Activated CD8-positive, alpha-beta T cell treated with anti-CD3 and anti-CD28 coated beads, Interleukin-2, amount 10 ng/mL, durations not matched to agents 7 days and 5 days (primary cell): ENCODE results near the gene TYW1B. TPM values are rescaled to one million over a fixed set of nuclear protein-coding genes. Genes with fewer than 3 reads are reported as not detected.
"Not testable (repeated sequence)": the region's sequence is repeated elsewhere in the genome, so short reads cannot be mapped to it uniquely, and the experiment has no call there.

Source experiments
- ATAC-seq: fragments of 150-1000 bp; cut with Tn5 transposase; one replicate; pipeline ENCODE4 v1.10.0; 2021; ENCODE audit warnings: moderate library complexity
- CTCF ChIA-PET: fragments of 350-600 bp; sonication (Branson Sonifier 250); formaldehyde crosslinking; loops from one replicate; lab custom pipeline; 2021; ENCODE audit warnings: antibody characterized with exemption; lab: Charles Lee
- POLR2A ChIA-PET: fragments of 350-600 bp; sonication (Branson Sonifier 250); formaldehyde crosslinking; loops from one replicate; lab custom pipeline; 2021; ENCODE audit warnings: antibody characterized with exemption; lab: Charles Lee
- DNase-seq: peaks from one replicate; pipeline ENCODE4 v3.0.0-alpha.2; 2020
- H3K27ac Mint-ChIP-seq: one replicate; pipeline ENCODE4 v1.8.0; 2021; ENCODE audit warnings: mild to moderate bottlenecking, mixed read lengths
- H3K27me3 Mint-ChIP-seq: one replicate; pipeline ENCODE4 v1.8.0; 2021; ENCODE audit warnings: low read depth, mixed read lengths
- H3K36me3 Mint-ChIP-seq: one replicate; pipeline ENCODE4 v1.8.0; 2021; ENCODE audit warnings: low read depth, mixed read lengths
- H3K4me1 Mint-ChIP-seq: one replicate; pipeline ENCODE4 v1.8.0; 2021; ENCODE audit warnings: low read depth, mixed read lengths
- H3K4me3 Mint-ChIP-seq: one replicate; pipeline ENCODE4 v1.8.0; 2021; ENCODE audit warnings: mild to moderate bottlenecking, mixed read lengths
- H3K9me3 Mint-ChIP-seq: one replicate; pipeline ENCODE4 v1.8.0; 2022; ENCODE audit warnings: mixed read lengths; ENCODE audit not compliant: insufficient read depth
- total RNA-seq, 2 experiments: library from RNA; stranded (reverse); gene quantifications; one replicate each; pipeline ENCODE4 v1.2.3, GENCODE V29; 2021

Gene TYW1B
- total RNA-seq, result 1 to 10 TPM; 2.7 to 3.2 TPM

- Mint-ChIP-seq H3K4me1 (peaks cover 31% of the 10 kb centered on the region), H3K27ac (peak within 1 kb of the TSS; percentile 86), H3K36me3 (peaks cover 15% of the 10 kb centered on the region), H3K4me3 (peak within 1 kb of the TSS; percentile 83)
- CTCF ChIA-PET, result interaction anchor here (0.9 to 1.0 kb wide), 2 partner anchors 87 to 779 kb away, joined by 3 read pairs; no protein-coding TSS in a partner anchor
- ATAC-seq, result peak; percentile 94
- H3K27me3 Mint-ChIP-seq, H3K9me3 Mint-ChIP-seq: not testable (repeated sequence)
- POLR2A ChIA-PET, result interaction anchor here (0.9 kb wide), 1 partner anchor 87 kb away, joined by 3 read pairs; no protein-coding TSS in a partner anchor
- peak; percentile 98 for DNase-seq
Measured at GRCh38 chr7:72827839-72828591, at the start of gene TYW1B. Gene TYW1B (minus strand): TSS chr7:72828200. CDS start chr7:72828075, 125 bp downstream.

GRCh38 chr7:72867591-72867990 lies 39.6 kb upstream of the TYW1B start:
- H3K27me3 Mint-ChIP-seq, H3K9me3 Mint-ChIP-seq, H3K4me1 Mint-ChIP-seq, CTCF ChIA-PET, H3K27ac Mint-ChIP-seq, DNase-seq, H3K36me3 Mint-ChIP-seq, H3K4me3 Mint-ChIP-seq, POLR2A ChIA-PET, ATAC-seq: not testable (repeated sequence)

- H3K4me1 Mint-ChIP-seq, H3K27me3 Mint-ChIP-seq, DNase-seq, H3K27ac Mint-ChIP-seq, CTCF ChIA-PET, ATAC-seq, H3K9me3 Mint-ChIP-seq, H3K36me3 Mint-ChIP-seq, POLR2A ChIA-PET, H3K4me3 Mint-ChIP-seq: not testable (repeated sequence)
Measured at GRCh38 chr7:72858846-72859400, 30.9 kb upstream of the TYW1B start.

GRCh38 chr7:72857925-72858324 lies 29.9 kb upstream of the TYW1B start:
- H3K27me3 Mint-ChIP-seq, H3K9me3 Mint-ChIP-seq, DNase-seq, H3K36me3 Mint-ChIP-seq, H3K4me1 Mint-ChIP-seq, H3K27ac Mint-ChIP-seq, ATAC-seq, H3K4me3 Mint-ChIP-seq, POLR2A ChIA-PET: not testable (repeated sequence)
- CTCF ChIA-PET, result interaction anchor here (0.7 kb wide), 1 partner anchor 748 kb away, joined by 3 read pairs; no protein-coding TSS in a partner anchor

GRCh38 chr7:72855261-72855660 lies 27.3 kb upstream of the TYW1B start:
- H3K9me3 Mint-ChIP-seq, POLR2A ChIA-PET, DNase-seq, CTCF ChIA-PET, H3K27ac Mint-ChIP-seq, H3K4me1 Mint-ChIP-seq, H3K36me3 Mint-ChIP-seq, ATAC-seq, H3K27me3 Mint-ChIP-seq, H3K4me3 Mint-ChIP-seq: not testable (repeated sequence)

- H3K4me3 Mint-ChIP-seq, DNase-seq, H3K4me1 Mint-ChIP-seq, POLR2A ChIA-PET, H3K27ac Mint-ChIP-seq, H3K27me3 Mint-ChIP-seq, ATAC-seq, CTCF ChIA-PET, H3K36me3 Mint-ChIP-seq, H3K9me3 Mint-ChIP-seq: not testable (repeated sequence)
Measured at GRCh38 chr7:72852937-72853336, 24.9 kb upstream of the TYW1B start.

- H3K4me3 Mint-ChIP-seq, CTCF ChIA-PET, H3K4me1 Mint-ChIP-seq, H3K9me3 Mint-ChIP-seq, POLR2A ChIA-PET, ATAC-seq, H3K27ac Mint-ChIP-seq, H3K36me3 Mint-ChIP-seq, DNase-seq, H3K27me3 Mint-ChIP-seq: not testable (repeated sequence)
Measured at GRCh38 chr7:72850746-72851145, 22.7 kb upstream of the TYW1B start.

GRCh38 chr7:72844146-72844545 lies 16.1 kb upstream of the TYW1B start:
- H3K4me3 Mint-ChIP-seq, result not testable (repeated sequence)

GRCh38 chr7:72843166-72843565 lies 15.2 kb upstream of the TYW1B start:
- H3K4me1 Mint-ChIP-seq, DNase-seq, ATAC-seq, H3K27ac Mint-ChIP-seq, CTCF ChIA-PET, POLR2A ChIA-PET, H3K4me3 Mint-ChIP-seq, H3K27me3 Mint-ChIP-seq: not testable (repeated sequence)
- Mint-ChIP-seq H3K36me3 (peaks cover 23% of the 10 kb centered on the region), H3K9me3 (peaks cover 19% of the 10 kb centered on the region)

More at GRCh38 chr7:72844146-72844545, 16.1 kb upstream of the TYW1B start:
- H3K9me3 Mint-ChIP-seq, result peaks cover 19% of the 10 kb centered on the region
- H3K4me1 Mint-ChIP-seq, ATAC-seq, H3K27me3 Mint-ChIP-seq, H3K27ac Mint-ChIP-seq, DNase-seq, CTCF ChIA-PET, POLR2A ChIA-PET: not testable (repeated sequence)
- H3K36me3 Mint-ChIP-seq, result peaks cover 18% of the 10 kb centered on the region

- POLR2A ChIA-PET, DNase-seq, H3K27me3 Mint-ChIP-seq, H3K27ac Mint-ChIP-seq, ATAC-seq, H3K4me3 Mint-ChIP-seq, CTCF ChIA-PET, H3K4me1 Mint-ChIP-seq: not testable (repeated sequence)
- Mint-ChIP-seq H3K9me3 (peaks cover 19% of the 10 kb centered on the region), H3K36me3 (peaks cover 38% of the 10 kb centered on the region)
Measured at GRCh38 chr7:72840966-72841511, 13.0 kb upstream of the TYW1B start.

- H3K4me3 Mint-ChIP-seq, DNase-seq, ATAC-seq, H3K27ac Mint-ChIP-seq, H3K27me3 Mint-ChIP-seq, H3K4me1 Mint-ChIP-seq: not testable (repeated sequence)
- POLR2A ChIA-PET, result interaction anchor here (0.8 kb wide), 1 partner anchor 9 kb away, joined by 4 read pairs; no protein-coding TSS in a partner anchor
- Mint-ChIP-seq H3K36me3 (peaks cover 47% of the 10 kb centered on the region), H3K9me3 (peaks cover 19% of the 10 kb centered on the region)
- CTCF ChIA-PET, result interaction anchor here (1.9 to 2.3 kb wide), 2 partner anchors 9 to 77 kb away, joined by 7 to 10 read pairs; no protein-coding TSS in a partner anchor
Measured at GRCh38 chr7:72838315-72838714, 10.3 kb upstream of the TYW1B start.

- POLR2A ChIA-PET, ATAC-seq, DNase-seq, H3K4me3 Mint-ChIP-seq, H3K27me3 Mint-ChIP-seq, H3K27ac Mint-ChIP-seq, H3K4me1 Mint-ChIP-seq: not testable (repeated sequence)
- CTCF ChIA-PET, result interaction anchor here (1.9 to 2.3 kb wide), 2 partner anchors 8 to 78 kb away, joined by 7 to 10 read pairs; no protein-coding TSS in a partner anchor
- Mint-ChIP-seq H3K9me3 (peaks cover 17% of the 10 kb centered on the region), H3K36me3 (peaks cover 55% of the 10 kb centered on the region)
Measured at GRCh38 chr7:72837291-72837690, 9.3 kb upstream of the TYW1B start.
